HepG2 (cell line): ENCODE results near the gene NPHP1. TPM values are rescaled to one million over a fixed set of nuclear protein-coding genes. Genes with fewer than 3 reads are reported as not detected.
A peak's percentile ranks its signal among the peaks of the same experiment; 100 is the strongest.

Experiments used
- DPF2 ChIP-seq: sonication (generic); formaldehyde crosslinking; IDR thresholded peaks from 2 replicates; pipeline ENCODE4 v1.4.0; 2020; ENCODE audit warnings: mild to moderate bottlenecking, low read depth, missing genetic modification reagents, borderline replicate concordance
- HDAC1 ChIP-seq: sonication (generic); formaldehyde crosslinking; IDR thresholded peaks from 2 replicates; pipeline ENCODE4 v1.5.1; 2020; ENCODE audit warnings: mild to moderate bottlenecking, missing genetic modification reagents
- KAT8 ChIP-seq: IDR thresholded peaks from 2 replicates; pipeline ENCODE4 v1.6.1; 2016; ENCODE audit warnings: missing genetic modification reagents, missing compliant biosample characterization
- NFATC3 ChIP-seq: sonication (generic); formaldehyde crosslinking; IDR thresholded peaks from 2 replicates; pipeline ENCODE4 v1.5.1; 2020; ENCODE audit warnings: mild to moderate bottlenecking, missing genetic modification reagents
- RERE ChIP-seq: IDR thresholded peaks from 2 replicates; pipeline ENCODE4 v1.6.1; 2016; ENCODE audit warnings: low read depth, missing genetic modification reagents, missing compliant biosample characterization
- SP4 ChIP-seq: sonication (generic); formaldehyde crosslinking; IDR thresholded peaks from 2 replicates; pipeline ENCODE4 v1.8.1; 2023; ENCODE audit warnings: mild to moderate bottlenecking, missing genetic modification reagents
- ZBTB40 ChIP-seq, 2 experiments: fragments of 450-650 bp in 1 of 2; sonication (generic) in 1 of 2; formaldehyde crosslinking in 1 of 2; IDR thresholded peaks; 2 replicates each; pipeline versions ENCODE4 v1.6.1 to v1.8.0; 2016 to 2022; ENCODE audit warnings: antibody characterized with exemption in 1 of 2, mild to moderate bottlenecking in 1 of 2, missing genetic modification reagents in 1 of 2
- ZMYM4 ChIP-seq: sonication (generic); formaldehyde crosslinking; IDR thresholded peaks from 2 replicates; pipeline ENCODE4 v1.8.1; 2023; ENCODE audit warnings: mild to moderate bottlenecking, missing genetic modification reagents
- ZNF543 ChIP-seq: sonication (generic); formaldehyde crosslinking; IDR thresholded peaks from 2 replicates; pipeline ENCODE4 v1.4.0; 2020; ENCODE audit warnings: mild to moderate bottlenecking, missing genetic modification reagents
- polyA plus RNA-seq, 8 experiments: library from polyadenylated mRNA; depleted of rRNA in 3 of 8; stranded (reverse) in 7 of 8; unstranded in 1 of 8; fragments of >200 nt; fragmentation: Illumina TruSeq in 4 of 8; extraction: Trizol in 4 of 8; gene quantifications; 2 replicates each; pipeline versions ENCODE4 v1.2.1 to v1.2.3, GENCODE V29; 2011 to 2016; ENCODE audit warnings: low read depth in 4 of 8, missing spikeins in 1 of 8, mixed read lengths in 1 of 8; ENCODE audit not compliant: insufficient read depth in 1 of 8
- total RNA-seq, 5 experiments: library from RNA; depleted of rRNA; stranded (reverse); fragments of >200 nt; fragmentation: Illumina TruSeq; extraction: Trizol; gene quantifications; 2 replicates each; pipeline ENCODE4 v1.2.3, GENCODE V29; 2016; ENCODE audit warnings: low read depth in 1 of 5

NPHP1 gene
- total and polyA plus RNA-seq, 2 of the 13 experiments (the other 11 are each of a cell fraction or from before 2014, with no cell fraction given), result 2.7 to 4.8 TPM

- TF ChIP-seq RERE (CRISPR knock-in tag) (peak; percentile 44; the same call in 1 of the 2 replicates), DPF2 (peak; percentile 92), ZBTB40 (IDR thresholded peaks at IDR 0.05) (no peak), ZBTB40 (CRISPR knock-in tag; IDR thresholded peaks at IDR 0.05) (no peak), KAT8 (peak; percentile 56), NFATC3 (CRISPR knock-in tag) (no peak), SP4 (CRISPR knock-in tag) (no peak), HDAC1 (peak; percentile 75; the same call in 1 of the 2 replicates), ZMYM4 (peak; percentile 64), ZNF543 (CRISPR knock-in tag) (peak; percentile 34; the same call in 1 of the 2 replicates)
Observed at GRCh38 chr2:110146183-110146944, 58.4 kb downstream of the NPHP1 start (continued).
